A549 (cell line): ENCODE results near the gene JADE3. TPM values are rescaled to one million over a fixed set of nuclear protein-coding genes. Genes with fewer than 3 reads are reported as not detected.

ENCODE experiments used
- ATAC-seq, 2 experiments: fragments of 200-7000 bp in 1 of 2; fragments of >200 bp in 1 of 2; cut with Nextera tagmentation in 1 of 2; cut with Tn5 transposase in 1 of 2; 3 replicates each; pipeline versions ENCODE4 v1.8.0 to v1.9.1; 2018 to 2020; ENCODE audit warnings: mild to moderate bottlenecking in 1 of 2, moderate library complexity in 1 of 2
- CTCF ChIA-PET: fragments of 300-600 bp; sonication (Branson Sonifier 250); formaldehyde crosslinking; extraction: SDS; loops from one replicate; lab custom pipeline; 2021; ENCODE audit warnings: antibody characterized with exemption, inconsistent platforms; lab: Yijun Ruan, JAX
- POLR2A ChIA-PET: fragments of 350-600 bp; formaldehyde crosslinking; extraction: SDS; loops from one replicate; lab custom pipeline; 2021; ENCODE audit warnings: antibody characterized with exemption, inconsistent platforms; lab: Yijun Ruan, JAX
- DNase-seq, 2 experiments: peaks; one replicate each; pipeline versions ENCODE4 v3.0.0 to v3.0.0-alpha.2; 2011 to 2016; ENCODE audit warnings: low read depth in 1 of 2, low spot score in 1 of 2
- FAIRE-seq: peaks from 2 replicates; lab custom pipeline; 2011; peaks lifted over from hg19 to GRCh38; lab: Jason Lieb, UNC
- H3K27ac ChIP-seq, 2 experiments: fragments of >200 bp; sonication (Bioruptor Twin); formaldehyde crosslinking; 3 replicates each; pipeline ENCODE4 v1.5.1; 2016 to 2017
- H3K4me1 ChIP-seq: fragments of >200 bp; sonication (Bioruptor Twin); formaldehyde crosslinking; 3 replicates; pipeline ENCODE4 v1.6.1; 2016
- H3K4me2 ChIP-seq: fragments of >200 bp; sonication (Bioruptor Twin); formaldehyde crosslinking; 3 replicates; pipeline ENCODE4 v1.6.1; 2016
- H3K4me3 ChIP-seq: fragments of >200 bp; sonication (Bioruptor Twin); formaldehyde crosslinking; 3 replicates; pipeline ENCODE4 v1.5.1; 2016
- H3K9me3 ChIP-seq: fragments of >200 bp; sonication (Bioruptor Twin); formaldehyde crosslinking; 3 replicates; pipeline ENCODE4 v1.6.1; 2016
- BCL3 ChIP-seq: fragments of >200 bp; sonication (Bioruptor Twin); formaldehyde crosslinking; IDR thresholded peaks from 3 replicates; pipeline ENCODE4 v1.6.1; 2016
- BHLHE40 ChIP-seq: IDR thresholded peaks from 2 replicates; pipeline ENCODE4 v1.6.1; 2012; ENCODE audit warnings: low read depth, low read length, inconsistent platforms
- CEBPB ChIP-seq, 2 experiments: fragments of >200 bp in 1 of 2; sonication (Bioruptor Twin) in 1 of 2; formaldehyde crosslinking in 1 of 2; IDR thresholded peaks; 2 replicates each; pipeline ENCODE4 v1.6.1; 2012 to 2016
- CTCF ChIP-seq: fragments of >200 bp; sonication (Bioruptor Twin); formaldehyde crosslinking; IDR thresholded peaks from 3 replicates; pipeline ENCODE4 v1.5.1; 2016
- E2F6 ChIP-seq: IDR thresholded peaks from 2 replicates; pipeline ENCODE4 v1.6.1; 2012; ENCODE audit warnings: low read depth, borderline replicate concordance
- ELK1 ChIP-seq: fragments of 150-350 bp; IDR thresholded peaks from 2 replicates; pipeline ENCODE4 v1.6.1; 2014; ENCODE audit warnings: low read depth, mild to moderate bottlenecking, low read length
- FOSB ChIP-seq: fragments of 250-450 bp; sonication (Bioruptor Pico); IDR thresholded peaks from 2 replicates; pipeline ENCODE4 v1.5.0; 2020; ENCODE audit warnings: mild to moderate bottlenecking, moderate library complexity
- FOSL2 ChIP-seq, 2 experiments: fragments of 450-650 bp in 1 of 2; fragments of >200 bp in 1 of 2; sonication (Bioruptor Twin) in 1 of 2; formaldehyde crosslinking; IDR thresholded peaks; 2 replicates each; pipeline versions ENCODE4 v1.5.0 to v1.6.1; 2016 to 2020; ENCODE audit warnings: mild to moderate bottlenecking in 1 of 2, moderate library complexity in 1 of 2
- HES2 ChIP-seq: fragments of >200 bp; sonication (Bioruptor Twin); formaldehyde crosslinking; IDR thresholded peaks from 2 replicates; pipeline ENCODE4 v1.6.1; 2016
- HMGXB4 ChIP-seq: fragments of 250-450 bp; sonication (Bioruptor Pico); IDR thresholded peaks from 2 replicates; pipeline ENCODE4 v1.5.0; 2021; ENCODE audit warnings: mild to moderate bottlenecking, moderate library complexity, borderline replicate concordance
- KDM5A ChIP-seq: fragments of 200-600 bp; sonication (generic); IDR thresholded peaks from 2 replicates; pipeline ENCODE4 v1.6.1; 2016; ENCODE audit warnings: antibody characterized with exemption, mild to moderate bottlenecking
- MAX ChIP-seq: IDR thresholded peaks from 2 replicates; pipeline ENCODE4 v1.6.1; 2012
- NFE2L2 ChIP-seq: fragments of 150-350 bp; conservative IDR thresholded peaks from 2 replicates; pipeline ENCODE4 v1.6.1; 2014; ENCODE audit warnings: low read length
- NPAS2 ChIP-seq: fragments of 250-450 bp; sonication (Bioruptor Pico); IDR thresholded peaks from 2 replicates; pipeline ENCODE4 v1.8.0; 2022; ENCODE audit warnings: mild to moderate bottlenecking, moderate library complexity, borderline replicate concordance
- RAD21 ChIP-seq, 2 experiments: fragments of >200 bp in 1 of 2; sonication (Bioruptor Twin) in 1 of 2; formaldehyde crosslinking in 1 of 2; IDR thresholded peaks in 1 of 2; conservative IDR thresholded peaks in 1 of 2; 2 replicates in 1 of 2; 3 replicates in 1 of 2; pipeline ENCODE4 v1.6.1; 2012 to 2018; ENCODE audit warnings: inconsistent platforms in 1 of 2
- RCOR1 ChIP-seq: fragments of 150-350 bp; IDR thresholded peaks from 2 replicates; pipeline ENCODE4 v1.6.1; 2014; ENCODE audit warnings: antibody characterized with exemption, low read length, low read depth
- SMC3 ChIP-seq: fragments of >200 bp; sonication (Bioruptor Twin); formaldehyde crosslinking; IDR thresholded peaks from 3 replicates; pipeline ENCODE4 v1.6.1; 2018; ENCODE audit warnings: inconsistent platforms
- ZFP36 ChIP-seq: fragments of 450-650 bp; IDR thresholded peaks from 2 replicates; pipeline ENCODE4 v1.6.1; 2014; ENCODE audit warnings: borderline replicate concordance; ENCODE audit not compliant: partially characterized antibody
- ZSCAN20 ChIP-seq: fragments of 250-450 bp; sonication (Bioruptor Pico); IDR thresholded peaks from 2 replicates; pipeline ENCODE4 v1.8.0; 2022; ENCODE audit warnings: mild to moderate bottlenecking, moderate library complexity
- WGBS: methylation state at CpG from one replicate; pipeline ENCODE4 v1.1.6; 2017; ENCODE audit errors: missing lambda C conversion rate; 5-methylcytosine and 5-hydroxymethylcytosine counted together
- polyA plus RNA-seq, 4 experiments: library from polyadenylated mRNA; depleted of rRNA in 3 of 4; stranded (reverse); fragments of >200 nt; fragmentation: RNase III in 1 of 4; extraction: RNeasy Plus Mini Kit Qiagen cat#74134 plus additional on column Dnase treatment in 1 of 4; gene quantifications; 2 replicates in 3 of 4; 3 replicates in 1 of 4; pipeline ENCODE4 v1.2.3, GENCODE V29; 2011 to 2017

The JADE3 gene
- polyA plus RNA-seq, 2 of the 4 experiments (the other 2 are of a cell fraction), result 10.6 to 19.8 TPM

- peak overlapping the region; percentile 46 for H3K4me3 ChIP-seq
- ATAC-seq (peak; percentile 100), FAIRE-seq (peak; percentile 93), DNase-seq (peak; percentile 80 to 83)
- WGBS, result 0% methylated on average over 2 of the region's 14 CpGs
- peak overlapping the region; percentile 53 to 78; a peak in 3 of 6 replicates for H3K27ac ChIP-seq
- H3K4me1 ChIP-seq, result 0 out of 3 replicates have a peak, but pooled peaks cover 5% of the 10 kb centered on the region
- H3K4me2 ChIP-seq, result peak overlapping the region; percentile 65
- H3K9me3 ChIP-seq, result no peaks in the 10 kb centered on the region
- TF ChIP-seq FOSB (CRISPR knock-in tag) (no peak), MAX (peak; percentile 73), SMC3 (peak; percentile 81), BHLHE40 (no peak), RAD21 (conservative IDR thresholded peaks at IDR 0.05 in 1 of 2, IDR thresholded peaks at IDR 0.05 in 1 of 2) (peak; percentile 76 to 86), BCL3 (no peak), CTCF (peak; percentile 90)
- POLR2A ChIA-PET, result interaction anchor here (0.8 kb wide), 1 partner anchor 12 kb away, joined by 3 read pairs; no protein-coding TSS in a partner anchor
- CTCF ChIA-PET, result interaction anchor here (0.7 to 3.2 kb wide), 51 partner anchors 9 to 352 kb away, joined by 3 to 39 read pairs (median 4); partner anchors contain the start of genes JADE3 and SLC9A7
These were observed 8.6 kb upstream of the JADE3 start for GRCh38 chrX:46903458-46904242.

- POLR2A ChIA-PET, result no interaction called here
- no peak overlapping the region for H3K4me3 ChIP-seq
- ATAC-seq (no peak), DNase-seq (no peak)
- TF ChIP-seq NFE2L2 (no peak), HMGXB4 (CRISPR knock-in tag) (no peak), FOSL2 (IDR thresholded peaks at IDR 0.05) (no peak), FOSL2 (CRISPR knock-in tag; IDR thresholded peaks at IDR 0.05) (no peak), E2F6 (no peak), BHLHE40 (no peak), CEBPB (IDR thresholded peaks at IDR 0.05) (no peak), RCOR1 (no peak), NPAS2 (no peak), KDM5A (no peak), HES2 (no peak), ZSCAN20 (no peak), ZFP36 (no peak), ELK1 (no peak)
- TF ChIP-seq, all 56 proteins: peak for 0
- CTCF ChIA-PET, result interaction anchor here (0.9 to 3.2 kb wide), 26 partner anchors 11 to 189 kb away, joined by 3 to 39 read pairs (median 6); no protein-coding TSS in a partner anchor
- no peak overlapping the region for H3K4me2 ChIP-seq
- 0 out of 3 replicates have a peak, but pooled peaks cover 5% of the 10 kb centered on the region for H3K4me1 ChIP-seq
- no peak overlapping the region for H3K27ac ChIP-seq
- 65% methylated on average over 2 of the region's 2 CpGs for WGBS
- no peak for FAIRE-seq
- H3K9me3 ChIP-seq, result no peaks in the 10 kb centered on the region
These were observed 7.6 kb upstream of the JADE3 start for GRCh38 chrX:46904626-46905025.
